HUES6 (cell line): ENCODE data around the gene VPS26C.
"Not testable (repeated sequence)": the region's sequence is repeated elsewhere in the genome, so short reads cannot be mapped to it uniquely, and the experiment has no call there.

Experiments used
- H3K27ac ChIP-seq: 2 replicates; pipeline ENCODE4 v1.7.0; 2013; ENCODE audit warnings: low read depth, mild to moderate bottlenecking, low read length, inconsistent platforms
- H3K27me3 ChIP-seq: 2 replicates; pipeline ENCODE4 v1.6.1; 2013; ENCODE audit warnings: low read length; ENCODE audit not compliant: control insufficient read depth, insufficient read depth
- H3K36me3 ChIP-seq: 2 replicates; pipeline ENCODE4 v1.6.1; 2013; ENCODE audit warnings: low read length; ENCODE audit not compliant: control insufficient read depth, insufficient read depth
- H3K4me1 ChIP-seq: 2 replicates; pipeline ENCODE4 v1.6.1; 2013; ENCODE audit warnings: low read length; ENCODE audit not compliant: control insufficient read depth, insufficient read depth
- H3K4me3 ChIP-seq: 2 replicates; pipeline ENCODE4 v1.5.1; 2013; ENCODE audit warnings: low read depth, low read length
- H3K9ac ChIP-seq: one replicate; pipeline ENCODE4 v1.6.1; 2013; ENCODE audit warnings: mild to moderate bottlenecking, low read length
- H3K9me3 ChIP-seq: 2 replicates; pipeline ENCODE4 v1.6.1; 2013; ENCODE audit warnings: low read depth, low read length; ENCODE audit not compliant: control insufficient read depth, insufficient read depth

VPS26C gene

GRCh38 chr21:37279271-37279670, 12.1 kb upstream of the VPS26C start:
- H3K27ac ChIP-seq, H3K36me3 ChIP-seq, H3K9ac ChIP-seq, H3K9me3 ChIP-seq, H3K4me3 ChIP-seq, H3K4me1 ChIP-seq: not testable (repeated sequence)
- H3K27me3 ChIP-seq = peaks cover 12% of the 10 kb centered on the region; the same call in 1 of the 2 replicates

DNA sequence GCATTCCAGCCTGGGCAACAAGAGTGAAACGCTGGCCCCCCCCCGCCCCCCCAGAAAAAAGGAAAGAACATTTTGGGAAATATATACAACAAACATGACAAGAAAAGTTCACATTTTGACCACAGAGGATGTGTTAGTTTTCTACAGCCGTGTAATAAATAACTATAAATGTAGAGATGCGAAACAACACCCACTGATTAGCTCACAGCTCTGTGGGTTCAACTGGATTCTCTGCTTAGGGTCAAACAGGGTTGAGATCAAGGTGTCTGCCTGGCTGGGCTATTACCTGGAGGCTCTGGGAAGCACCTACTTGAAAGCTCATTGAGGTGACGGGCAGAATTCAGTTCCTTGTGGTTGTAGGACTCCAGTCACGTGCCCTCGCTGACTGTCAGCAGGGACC, 11.1 kb upstream of the VPS26C start:
- peaks cover 12% of the 10 kb centered on the region for H3K4me1 ChIP-seq
- H3K36me3 ChIP-seq = no peaks in the 10 kb centered on the region
- no peak overlapping the region for H3K9ac ChIP-seq
- 0 out of 2 replicates have a peak, but pooled peaks cover 3% of the 10 kb centered on the region for H3K9me3 ChIP-seq
- peaks cover 12% of the 10 kb centered on the region; the same call in 1 of the 2 replicates for H3K27me3 ChIP-seq
- H3K27ac ChIP-seq = no peak overlapping the region
- no peak overlapping the region for H3K4me3 ChIP-seq

GRCh38 chr21:37276377-37276776, 9.2 kb upstream of the VPS26C start:
- no peak overlapping the region for H3K9ac ChIP-seq
- H3K4me3 ChIP-seq = no peak overlapping the region
- no peaks in the 10 kb centered on the region for H3K36me3 ChIP-seq
- H3K9me3 ChIP-seq = 0 out of 2 replicates have a peak, but pooled peaks cover 3% of the 10 kb centered on the region
- peaks cover 3% of the 10 kb centered on the region; the same call in 1 of the 2 replicates for H3K27me3 ChIP-seq
- no peak overlapping the region for H3K27ac ChIP-seq
- peaks cover 8% of the 10 kb centered on the region for H3K4me1 ChIP-seq

GRCh38 chr21:37273911-37274690, 7.0 kb upstream of the VPS26C start:
- Histone ChIP-seq H3K9ac (no peak overlapping the region), H3K4me3 (peak overlapping the region; percentile 18; the same call in 1 of the 2 replicates), H3K9me3 (no peaks in the 10 kb centered on the region), H3K36me3 (no peaks in the 10 kb centered on the region), H3K27ac (no peak overlapping the region), H3K27me3 (no peaks in the 10 kb centered on the region), H3K4me1 (peaks cover 6% of the 10 kb centered on the region)

GRCh38 chr21:37273440-37273839, 6.3 kb upstream of the VPS26C start:
- no peak overlapping the region for H3K9ac ChIP-seq
- H3K36me3 ChIP-seq = no peaks in the 10 kb centered on the region
- no peaks in the 10 kb centered on the region for H3K27me3 ChIP-seq
- no peak overlapping the region for H3K27ac ChIP-seq
- 0 out of 2 replicates have a peak overlapping the region, but pooled peaks have one; percentile 18 for H3K4me3 ChIP-seq
- H3K4me1 ChIP-seq = peaks cover 6% of the 10 kb centered on the region
- no peaks in the 10 kb centered on the region for H3K9me3 ChIP-seq

DNA sequence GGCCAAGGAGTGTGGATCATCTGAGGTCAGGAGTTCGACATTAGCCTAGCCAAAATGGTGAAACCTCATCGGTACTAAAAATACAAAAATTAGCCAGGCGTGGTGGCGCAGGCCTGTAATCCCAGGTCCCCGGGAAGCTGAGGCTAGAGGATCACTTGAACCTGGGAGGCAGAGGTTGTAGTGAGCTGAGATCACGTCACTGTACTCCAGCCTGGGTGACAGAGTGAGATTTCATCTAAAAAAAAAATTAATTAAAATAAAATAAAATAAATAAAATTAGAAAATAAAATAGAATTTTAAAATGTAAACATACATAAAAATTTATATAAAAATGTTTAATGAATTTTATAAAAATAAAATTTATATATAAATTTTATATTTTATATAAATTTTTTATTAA, 5.8 kb upstream of the VPS26C start:
- H3K36me3 ChIP-seq = no peaks in the 10 kb centered on the region
- no peaks in the 10 kb centered on the region for H3K9me3 ChIP-seq
- H3K4me3 ChIP-seq = no peak overlapping the region
- no peaks in the 10 kb centered on the region for H3K27me3 ChIP-seq
- peaks cover 6% of the 10 kb centered on the region for H3K4me1 ChIP-seq
- no peak overlapping the region for H3K9ac ChIP-seq
- H3K27ac ChIP-seq = no peak overlapping the region

DNA sequence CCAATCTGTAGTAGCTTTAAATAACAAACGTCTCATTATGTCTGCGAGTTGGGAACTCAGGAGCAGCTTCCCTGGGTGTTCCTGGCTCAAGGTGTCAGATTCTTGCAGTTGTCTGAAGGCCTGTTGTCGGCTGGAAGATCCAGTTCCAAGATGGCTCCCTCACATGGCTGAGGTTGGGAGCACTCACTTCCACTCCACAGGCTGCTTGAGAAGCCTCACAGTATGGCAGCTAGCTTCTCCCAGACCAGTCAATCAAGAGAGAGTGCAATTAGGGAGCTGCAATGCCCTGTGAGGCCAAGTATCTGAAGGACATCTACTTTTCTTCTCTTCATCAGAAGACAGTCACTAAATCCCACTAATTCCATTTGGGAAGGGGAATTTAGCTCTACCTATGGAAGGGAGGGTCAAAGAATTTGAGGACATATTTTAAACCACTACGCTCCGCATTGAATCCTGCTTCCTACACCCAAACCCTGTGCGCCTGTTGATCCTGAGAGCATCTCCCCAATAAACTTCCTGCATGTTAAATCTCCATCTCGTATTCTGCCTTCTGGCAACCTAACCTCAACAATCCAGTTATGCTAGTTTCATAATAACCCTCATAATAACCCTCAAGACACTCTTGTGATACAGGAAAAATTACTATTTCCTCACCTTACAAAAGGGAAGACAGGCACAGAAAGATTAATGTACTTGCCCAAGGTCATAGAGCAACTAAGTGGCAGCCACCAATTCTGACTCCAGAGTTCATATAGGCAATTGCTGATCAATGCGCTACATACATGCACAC, 3.6 kb upstream of the VPS26C start:
- no peaks in the 10 kb centered on the region for H3K27me3 ChIP-seq
- H3K27ac ChIP-seq = no peak overlapping the region
- H3K4me1 ChIP-seq = peaks cover 6% of the 10 kb centered on the region
- no peaks in the 10 kb centered on the region for H3K9me3 ChIP-seq
- H3K4me3 ChIP-seq = no peak overlapping the region
- no peaks in the 10 kb centered on the region for H3K36me3 ChIP-seq
- no peak overlapping the region for H3K9ac ChIP-seq

GRCh38 chr21:37269481-37269880, 2.3 kb upstream of the VPS26C start:
- H3K36me3 ChIP-seq = no peaks in the 10 kb centered on the region
- no peak overlapping the region for H3K4me3 ChIP-seq
- no peak overlapping the region for H3K27ac ChIP-seq
- H3K9ac ChIP-seq = no peak overlapping the region
- H3K4me1 ChIP-seq = peaks cover 6% of the 10 kb centered on the region
- no peaks in the 10 kb centered on the region for H3K9me3 ChIP-seq
- H3K27me3 ChIP-seq = no peaks in the 10 kb centered on the region

DNA sequence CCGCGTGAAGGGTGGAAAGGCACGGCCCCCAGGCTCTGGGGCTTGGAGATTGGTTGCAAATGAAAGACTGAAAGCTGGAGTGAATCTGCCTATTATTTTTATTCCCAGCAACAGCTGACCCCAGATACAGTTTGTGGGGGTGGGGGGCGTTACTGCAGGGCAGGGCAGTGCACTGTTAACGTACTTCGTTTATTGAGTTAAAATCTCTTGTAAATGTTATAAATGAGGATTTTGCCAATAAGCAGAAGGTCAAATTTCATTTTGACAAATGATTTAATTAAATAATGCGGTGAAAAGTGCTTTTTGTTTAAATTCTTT, 1.0 kb upstream of the VPS26C start:
- H3K36me3 ChIP-seq = no peaks in the 10 kb centered on the region
- peak overlapping the region; percentile 97 for H3K27ac ChIP-seq
- H3K9me3 ChIP-seq = no peaks in the 10 kb centered on the region
- no peaks in the 10 kb centered on the region for H3K27me3 ChIP-seq
- H3K4me1 ChIP-seq = no peaks in the 10 kb centered on the region; the same call in 1 of the 2 replicates
- peak overlapping the region; percentile 97 for H3K9ac ChIP-seq
- peak overlapping the region; percentile 86 for H3K4me3 ChIP-seq

GRCh38 chr21:37266515-37267221, 466 bp downstream of the VPS26C start:
- peak overlapping the region; percentile 86 for H3K4me3 ChIP-seq

More at GRCh38 chr21:37266515-37267221, 466 bp downstream of the VPS26C start:
- H3K27me3 ChIP-seq = no peaks in the 10 kb centered on the region
- H3K9me3 ChIP-seq = no peaks in the 10 kb centered on the region
- no peaks in the 10 kb centered on the region; the same call in 1 of the 2 replicates for H3K4me1 ChIP-seq
- peak overlapping the region; percentile 84 for H3K9ac ChIP-seq
- peak overlapping the region; percentile 16; the same call in 1 of the 2 replicates for H3K27ac ChIP-seq
- no peaks in the 10 kb centered on the region for H3K36me3 ChIP-seq
